Endodermal cell (in vitro differentiated cells): ENCODE measurements around the gene ZNF282. TPM values are rescaled to one million over a fixed set of nuclear protein-coding genes. Genes with fewer than 3 reads are reported as not detected.

Source experiments
- DNase-seq: peaks from one replicate; pipeline ENCODE4 v3.0.0-alpha.2; 2017
- H3K27ac ChIP-seq: 2 replicates; pipeline ENCODE4 v1.5.1; 2013; ENCODE audit warnings: mild to moderate bottlenecking, low read depth, low read length, moderate library complexity
- H3K27me3 ChIP-seq: 2 replicates; pipeline ENCODE4 v1.6.1; 2013; ENCODE audit warnings: mild to moderate bottlenecking, low read length, moderate library complexity; ENCODE audit not compliant: insufficient read depth, control insufficient read depth, poor library complexity, severe bottlenecking
- H3K36me3 ChIP-seq: 2 replicates; pipeline ENCODE4 v1.7.0; 2013; ENCODE audit warnings: mild to moderate bottlenecking, low read length, moderate library complexity; ENCODE audit not compliant: control insufficient read depth, insufficient read depth
- H3K4me1 ChIP-seq: one replicate; pipeline ENCODE4 v1.7.0; 2013; ENCODE audit warnings: low read length; ENCODE audit not compliant: control insufficient read depth, insufficient read depth
- H3K4me3 ChIP-seq: 2 replicates; pipeline ENCODE4 v1.5.1; 2013; ENCODE audit warnings: mild to moderate bottlenecking, low read length, moderate library complexity
- H3K9ac ChIP-seq: 2 replicates; pipeline ENCODE4 v1.6.1; 2013; ENCODE audit warnings: mild to moderate bottlenecking, low read length, moderate library complexity; ENCODE audit not compliant: poor library complexity, severe bottlenecking; ENCODE audit errors: extremely low read depth
- H3K9me3 ChIP-seq: 2 replicates; pipeline ENCODE4 v1.6.1; 2013; ENCODE audit warnings: mild to moderate bottlenecking, low read length, moderate library complexity; ENCODE audit not compliant: control insufficient read depth
- H3K27ac Mint-ChIP-seq: 2 replicates; pipeline ENCODE4 v1.8.0; 2020; ENCODE audit warnings: mixed read lengths
- H3K27me3 Mint-ChIP-seq: 2 replicates; pipeline ENCODE4 v1.8.0; 2021; ENCODE audit warnings: mild to moderate bottlenecking, mixed read lengths; ENCODE audit not compliant: insufficient read depth
- H3K36me3 Mint-ChIP-seq: 2 replicates; pipeline ENCODE4 v1.8.0; 2020; ENCODE audit warnings: low read depth, mixed read lengths
- H3K4me1 Mint-ChIP-seq: 2 replicates; pipeline ENCODE4 v1.8.0; 2020; ENCODE audit warnings: mixed read lengths
- H3K4me3 Mint-ChIP-seq: 2 replicates; pipeline ENCODE4 v1.8.0; 2020; ENCODE audit warnings: mild to moderate bottlenecking, moderate library complexity, mixed read lengths
- H3K9me3 Mint-ChIP-seq: 2 replicates; pipeline ENCODE4 v1.8.0; 2020; ENCODE audit warnings: mild to moderate bottlenecking, mixed read lengths
- WGBS, 2 experiments: methylation state at CpG; one replicate each; pipeline versions ENCODE4 v1.1.5 to v1.1.7; 2013; ENCODE audit warnings: missing lambda C conversion rate in 2 of 2, mixed read lengths in 1 of 2; ENCODE audit not compliant: insufficient coverage in 1 of 2, insufficient read length in 1 of 2; 5-methylcytosine and 5-hydroxymethylcytosine counted together
- total RNA-seq, 2 donors: library from RNA; stranded (reverse); fragmentation: NEBNext Ultra II Directional in 1 of 2; extraction: Animal tissue kit (Norgen Biotek cat#: 25700) in 1 of 2; gene quantifications; 2 replicates in 1 of 2; 3 replicates in 1 of 2; pipeline ENCODE4 v1.2.1, GENCODE V29; 2021
- TF ChIP-seq, protein P1 (sequence below): fragments of 200-600 bp; sonication (generic); conservative IDR thresholded peaks from 2 replicates; pipeline ENCODE4 v1.5.0; 2021; ENCODE audit warnings: antibody characterized with exemption, mild to moderate bottlenecking

The ZNF282 gene
- total RNA-seq, 2 donors from 2014 or later: 28.8 to 29.8 TPM

DNA sequence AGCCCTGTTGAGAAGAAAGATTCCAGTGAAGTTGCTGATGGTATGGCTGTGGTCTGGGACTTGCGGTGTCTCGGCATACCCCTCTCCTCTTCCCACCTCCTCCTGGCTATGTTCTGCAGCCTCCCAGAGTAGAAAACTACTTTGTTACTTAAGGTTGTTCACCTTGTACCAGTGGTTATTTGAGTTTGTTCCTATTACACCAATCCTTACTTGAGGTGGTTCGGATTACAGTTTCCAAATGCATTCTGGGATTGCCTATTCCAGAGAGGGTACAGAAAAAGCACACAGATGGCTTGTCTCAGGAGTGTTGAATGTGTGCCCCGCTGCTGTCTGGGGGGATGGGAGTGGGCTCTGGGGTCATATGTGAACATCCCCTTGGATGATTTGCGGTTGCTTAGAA lies 59.8 kb downstream of the ZNF282 start:
- H3K9me3 ChIP-seq: no peaks in the 10 kb centered on the region
- Mint-ChIP-seq H3K4me1 (no peaks in the 10 kb centered on the region), H3K27ac (no peak overlapping the region), H3K9me3 (no peaks in the 10 kb centered on the region), H3K27me3 (no peaks in the 10 kb centered on the region), H3K36me3 (peaks cover 41% of the 10 kb centered on the region), H3K4me3 (no peak overlapping the region)
- TF ChIP-seq, protein P1, sequence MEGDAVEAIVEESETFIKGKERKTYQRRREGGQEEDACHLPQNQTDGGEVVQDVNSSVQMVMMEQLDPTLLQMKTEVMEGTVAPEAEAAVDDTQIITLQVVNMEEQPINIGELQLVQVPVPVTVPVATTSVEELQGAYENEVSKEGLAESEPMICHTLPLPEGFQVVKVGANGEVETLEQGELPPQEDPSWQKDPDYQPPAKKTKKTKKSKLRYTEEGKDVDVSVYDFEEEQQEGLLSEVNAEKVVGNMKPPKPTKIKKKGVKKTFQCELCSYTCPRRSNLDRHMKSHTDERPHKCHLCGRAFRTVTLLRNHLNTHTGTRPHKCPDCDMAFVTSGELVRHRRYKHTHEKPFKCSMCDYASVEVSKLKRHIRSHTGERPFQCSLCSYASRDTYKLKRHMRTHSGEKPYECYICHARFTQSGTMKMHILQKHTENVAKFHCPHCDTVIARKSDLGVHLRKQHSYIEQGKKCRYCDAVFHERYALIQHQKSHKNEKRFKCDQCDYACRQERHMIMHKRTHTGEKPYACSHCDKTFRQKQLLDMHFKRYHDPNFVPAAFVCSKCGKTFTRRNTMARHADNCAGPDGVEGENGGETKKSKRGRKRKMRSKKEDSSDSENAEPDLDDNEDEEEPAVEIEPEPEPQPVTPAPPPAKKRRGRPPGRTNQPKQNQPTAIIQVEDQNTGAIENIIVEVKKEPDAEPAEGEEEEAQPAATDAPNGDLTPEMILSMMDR: no peak
- no peak overlapping the region for H3K4me3 ChIP-seq
- H3K27ac ChIP-seq: no peak overlapping the region
- H3K9ac ChIP-seq: no peak overlapping the region
- no peak for DNase-seq
- peaks cover 51% of the 10 kb centered on the region for H3K36me3 ChIP-seq
- no peaks in the 10 kb centered on the region for H3K27me3 ChIP-seq
- no peaks in the 10 kb centered on the region for H3K4me1 ChIP-seq
- WGBS, 2 experiments: 88 to 92% methylated on average over 3 of the region's 5 CpGs

DNA sequence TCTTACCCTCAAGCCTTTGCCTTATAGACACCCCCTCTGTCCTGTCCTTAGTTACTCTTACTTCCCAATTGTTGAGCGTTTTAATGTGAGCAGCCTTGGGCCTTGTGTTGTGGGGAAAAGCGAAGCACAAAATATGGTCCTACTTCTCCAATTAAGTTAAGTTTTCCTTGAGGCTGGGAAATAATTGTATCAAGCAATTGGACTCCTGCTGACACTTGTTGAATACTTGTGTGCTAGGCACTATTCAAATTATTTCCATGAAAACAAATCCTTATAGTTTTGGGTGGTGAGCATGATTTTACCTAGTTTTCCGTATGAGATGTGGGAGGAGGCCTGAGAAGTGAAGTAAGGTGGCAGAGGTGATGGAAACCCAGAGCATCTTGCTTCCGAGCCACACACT lies 61.2 kb downstream of the ZNF282 start:
- no peak overlapping the region for H3K27ac ChIP-seq
- peaks cover 33% of the 10 kb centered on the region for H3K36me3 Mint-ChIP-seq
- H3K36me3 ChIP-seq: peaks cover 45% of the 10 kb centered on the region
- no peaks in the 10 kb centered on the region for H3K27me3 ChIP-seq
- no peak overlapping the region for H3K27ac Mint-ChIP-seq
- H3K4me1 ChIP-seq: no peaks in the 10 kb centered on the region
- no peak overlapping the region for H3K9ac ChIP-seq
- H3K4me1 Mint-ChIP-seq: no peaks in the 10 kb centered on the region
- TF ChIP-seq, protein P1: no peak
- DNase-seq: no peak
- H3K9me3 Mint-ChIP-seq: no peaks in the 10 kb centered on the region
- peaks cover 3% of the 10 kb centered on the region for H3K27me3 Mint-ChIP-seq
- H3K4me3 ChIP-seq: no peak overlapping the region
- H3K9me3 ChIP-seq: no peaks in the 10 kb centered on the region
- 90 to 100% methylated on average over 2 to 4 of the region's 4 CpGs for WGBS, 2 experiments
- H3K4me3 Mint-ChIP-seq: no peak overlapping the region

DNA sequence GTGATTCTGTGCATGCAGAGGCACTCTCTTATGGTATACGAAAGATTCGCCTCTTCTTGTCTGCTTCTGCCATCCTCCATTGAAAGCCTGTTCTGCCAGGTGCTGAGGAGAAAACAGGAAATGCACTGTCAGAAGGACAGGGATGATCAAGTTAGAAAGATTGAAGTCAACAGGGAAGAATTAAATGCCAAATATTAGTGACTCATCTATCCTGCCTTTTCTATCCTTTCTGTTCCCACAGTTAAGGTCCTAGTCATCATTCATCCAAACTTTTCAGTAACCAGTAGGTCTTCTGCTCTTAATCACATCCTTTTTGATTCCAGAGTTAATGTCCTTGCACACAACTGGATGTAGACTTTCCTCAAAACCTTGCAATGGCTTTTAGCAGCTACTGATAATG lies 61.8 kb downstream of the ZNF282 start:
- H3K9me3 Mint-ChIP-seq: no peaks in the 10 kb centered on the region
- no peak for DNase-seq
- WGBS, 2 experiments: 90 to 100% methylated on average over 2 of the region's 2 CpGs
- peaks cover 39% of the 10 kb centered on the region for H3K36me3 ChIP-seq
- H3K9me3 ChIP-seq: no peaks in the 10 kb centered on the region
- no peak overlapping the region for H3K9ac ChIP-seq
- no peaks in the 10 kb centered on the region for H3K27me3 ChIP-seq
- no peak overlapping the region for H3K27ac ChIP-seq
- H3K27me3 Mint-ChIP-seq: peaks cover 3% of the 10 kb centered on the region
- no peak overlapping the region for H3K4me3 ChIP-seq
- no peak overlapping the region for H3K27ac Mint-ChIP-seq
- no peaks in the 10 kb centered on the region for H3K4me1 ChIP-seq
- peaks cover 30% of the 10 kb centered on the region for H3K36me3 Mint-ChIP-seq
- no peak overlapping the region for H3K4me3 Mint-ChIP-seq
- H3K4me1 Mint-ChIP-seq: no peaks in the 10 kb centered on the region
- TF ChIP-seq, protein P1: no peak
